HCT116 (cell line): ENCODE data around the gene ZBTB8B. TPM values are rescaled to one million over a fixed set of nuclear protein-coding genes. Genes with fewer than 3 reads are reported as not detected.

Experiments
- ATAC-seq: fragments of 200-7000 bp; cut with Tn5 transposase; 2 replicates; pipeline ENCODE4 v1.9.1; 2020; ENCODE audit warnings: mild to moderate bottlenecking, moderate library complexity
- BruUV-seq: library from RNA; stranded (reverse); fragments of 400-500 nt; replicated peaks from 2 replicates; lab custom pipeline; 2021; lab: Mats Ljungman, UMichigan
- CTCF ChIA-PET: fragments of 300-600 bp; sonication (Branson Sonifier 250); formaldehyde crosslinking; loops from one replicate; lab custom pipeline; 2021; ENCODE audit warnings: antibody characterized with exemption; lab: Charles Lee
- POLR2A ChIA-PET: fragments of 300-600, 350-600 bp; sonication (Branson Sonifier 250); formaldehyde crosslinking; loops from one replicate; lab custom pipeline; 2021; ENCODE audit warnings: antibody characterized with exemption; lab: Charles Lee
- RAD21 ChIA-PET, 2 experiments: fragments of 300-600 bp; sonication (Branson Sonifier 250); formaldehyde crosslinking; loops; one replicate each; lab custom pipeline; 2023; ENCODE audit warnings: low total read pairs in 2 of 2; ENCODE audit not compliant: uncharacterized antibody in 2 of 2, unreplicated experiment in 2 of 2, low non-redundant PET in 1 of 2; lab: Charles Lee
- DNase-seq: peaks from one replicate; pipeline ENCODE4 v3.0.0-alpha.2; 2010; ENCODE audit warnings: low read depth, low spot score
- H2AFZ ChIP-seq: fragments of 200-600 bp; shearing (Covaris generic), sonication (generic); 2 replicates; pipeline ENCODE4 v1.6.1; 2017; ENCODE audit warnings: low read depth, mixed run types, mixed read lengths, antibody characterized with exemption, low read length; ENCODE audit not compliant: poor library complexity, severe bottlenecking
- H3K27ac ChIP-seq: 2 replicates; pipeline ENCODE4 v1.5.1; 2012; ENCODE audit warnings: low read depth, low read length
- H3K27me3 ChIP-seq: fragments of 200-600 bp; sonication (generic); 2 replicates; pipeline ENCODE4 v1.6.1; 2016; ENCODE audit warnings: mixed run types, low read length, mixed read lengths; ENCODE audit not compliant: insufficient read depth
- H3K36me3 ChIP-seq, 2 experiments: fragments of 200-500 bp in 1 of 2; fragments of 200-600 bp in 1 of 2; sonication (Bioruptor generic) in 1 of 2; sonication (generic) in 1 of 2; 2 replicates each; pipeline versions ENCODE4 v1.5.1 to v1.6.1; 2014 to 2016; ENCODE audit warnings: low read length in 2 of 2, inconsistent platforms in 1 of 2, mixed read lengths in 1 of 2, mixed run types in 1 of 2; ENCODE audit not compliant: insufficient read depth in 2 of 2, control insufficient read depth in 1 of 2
- H3K4me1 ChIP-seq, 2 experiments: fragments of 200-600 bp in 1 of 2; sonication (generic) in 1 of 2; 2 replicates each; pipeline versions ENCODE4 v1.5.1 to v1.6.1; 2012 to 2017; ENCODE audit warnings: low read length in 2 of 2, inconsistent platforms in 1 of 2, mild to moderate bottlenecking in 1 of 2, mixed read lengths in 1 of 2, mixed run types in 1 of 2, moderate library complexity in 1 of 2; ENCODE audit not compliant: insufficient read depth in 2 of 2, control insufficient read depth in 1 of 2
- H3K4me2 ChIP-seq: fragments of 200-600 bp; sonication (generic); 2 replicates; pipeline ENCODE4 v1.6.1; 2017; ENCODE audit warnings: mixed run types, low read length, mixed read lengths
- H3K4me3 ChIP-seq, 2 experiments: fragments of 200-600 bp in 1 of 2; sonication (generic) in 1 of 2; replicated peaks in 1 of 2; 2 replicates each; pipeline ENCODE4 v1.5.1; 2011 to 2016; ENCODE audit warnings: low read length in 2 of 2, control low read depth in 1 of 2, low read depth in 1 of 2, mild to moderate bottlenecking in 1 of 2, mixed read lengths in 1 of 2, mixed run types in 1 of 2
- H3K79me2 ChIP-seq: fragments of 200-600 bp; sonication (generic); 2 replicates; pipeline ENCODE4 v1.6.1; 2017; ENCODE audit warnings: mild to moderate bottlenecking, mixed run types, low read length, moderate library complexity, mixed read lengths; ENCODE audit not compliant: insufficient read depth
- H3K9ac ChIP-seq: fragments of 200-600 bp; sonication (generic); 2 replicates; pipeline ENCODE4 v1.6.1; 2016; ENCODE audit warnings: low read length, mixed read lengths
- H3K9me2 ChIP-seq: fragments of 200-600 bp; sonication (generic), shearing (Covaris generic); 2 replicates; pipeline ENCODE4 v1.6.1; 2017; ENCODE audit warnings: mixed run types, mild to moderate bottlenecking, moderate library complexity; ENCODE audit not compliant: insufficient read depth
- H3K9me3 ChIP-seq, 2 experiments: fragments of 200-500 bp in 1 of 2; fragments of 200-600 bp in 1 of 2; sonication (Bioruptor generic) in 1 of 2; sonication (generic) in 1 of 2; 2 replicates each; pipeline ENCODE4 v1.6.1; 2014 to 2017; ENCODE audit warnings: low read length in 2 of 2, mixed read lengths in 2 of 2, inconsistent platforms in 1 of 2, low read depth in 1 of 2, mild to moderate bottlenecking in 1 of 2, mixed run types in 1 of 2, moderate library complexity in 1 of 2; ENCODE audit not compliant: control insufficient read depth in 1 of 2, insufficient read depth in 1 of 2
- H4K20me1 ChIP-seq: fragments of 200-600 bp; sonication (generic), shearing (Covaris generic); 2 replicates; pipeline ENCODE4 v1.6.1; 2017; ENCODE audit warnings: mixed run types, mild to moderate bottlenecking, moderate library complexity; ENCODE audit not compliant: insufficient read depth
- CBX3 ChIP-seq: IDR thresholded peaks from 2 replicates; pipeline ENCODE4 v1.6.1; 2012; ENCODE audit warnings: low read depth
- EZH2 ChIP-seq: fragments of 200-600 bp; sonication (generic); IDR thresholded peaks from 2 replicates; pipeline ENCODE4 v1.6.1; 2017; ENCODE audit warnings: antibody characterized with exemption, mixed run types
- EZH2phosphoT487 ChIP-seq: fragments of 200-600 bp; IDR thresholded peaks from 2 replicates; pipeline ENCODE4 v1.6.1; 2018; ENCODE audit warnings: antibody characterized with exemption, borderline replicate concordance
- MAX ChIP-seq: IDR thresholded peaks from 2 replicates; pipeline ENCODE4 v1.6.1; 2012
- POLR2A ChIP-seq: IDR thresholded peaks from 2 replicates; pipeline ENCODE4 v1.7.0; 2011; ENCODE audit warnings: borderline replicate concordance; ENCODE audit not compliant: insufficient read depth, insufficient read length; ENCODE audit errors: extremely low read depth
- RAD21 ChIP-seq: IDR thresholded peaks from 2 replicates; pipeline ENCODE4 v1.6.1; 2012; ENCODE audit warnings: low read depth, mild to moderate bottlenecking
- REST ChIP-seq: IDR thresholded peaks from 2 replicates; pipeline ENCODE4 v1.6.1; 2012; ENCODE audit warnings: low read depth
- SIN3A ChIP-seq: IDR thresholded peaks from 2 replicates; pipeline ENCODE4 v1.6.1; 2012; ENCODE audit warnings: low read depth
- ZBTB33 ChIP-seq: IDR thresholded peaks from 2 replicates; pipeline ENCODE4 v1.6.1; 2011; ENCODE audit warnings: mild to moderate bottlenecking, low read length, moderate library complexity; ENCODE audit not compliant: insufficient replicate concordance; ENCODE audit errors: extremely low read depth
- ZNF274 ChIP-seq: fragments of 200-500 bp; sonication (Bioruptor generic); IDR thresholded peaks from 2 replicates; pipeline ENCODE4 v1.6.1; 2014; ENCODE audit warnings: mild to moderate bottlenecking, low read depth, low read length, inconsistent platforms
- intact Hi-C: fragments of 100-400 bp; cut with micrococcal nuclease; formaldehyde crosslinking; loops from 2 replicates; pipeline ENCODE4 v1.10.0; 2022
- total RNA-seq: library from RNA; stranded (reverse); gene quantifications from one replicate; pipeline ENCODE4 v1.2.1, GENCODE V29; 2021; ENCODE audit not compliant: unreplicated experiment

Gene ZBTB8B
- total RNA-seq, 1 experiment from 2014 or later = 0.25 TPM

GRCh38 chr1:32485554-32486255 is 20.8 kb downstream of the ZBTB8B start:
- no peak overlapping the region for H3K9ac ChIP-seq
- TF ChIP-seq MAX = no peak
- TF ChIP-seq SIN3A = no peak
- no peak for TF ChIP-seq REST
- TF ChIP-seq CBX3 = no peak
- no peak for TF ChIP-seq RAD21
- TF ChIP-seq ZBTB33 = no peak
- TF ChIP-seq EZH2 = no peak
- TF ChIP-seq POLR2A = no peak
- no peak for TF ChIP-seq ZNF274
- no peak for TF ChIP-seq EZH2phosphoT487
- no peaks in the 10 kb centered on the region for H4K20me1 ChIP-seq
- no peaks in the 10 kb centered on the region for H3K36me3 ChIP-seq
- ChIA-PET CTCF (no interaction called here), RAD21 (no interaction called here), POLR2A (no interaction called here)
- no peak overlapping the region for H2AFZ ChIP-seq
- H3K79me2 ChIP-seq = no peaks in the 10 kb centered on the region
- no peak overlapping the region for H3K4me3 ChIP-seq
- peaks cover 0 to 4% of the 10 kb centered on the region in 2 experiments; a peak in 1 of 4 replicates for H3K4me1 ChIP-seq
- intact Hi-C loops = no loop called here
- no peak overlapping the region for H3K4me2 ChIP-seq
- no peaks in the 10 kb centered on the region for H3K27me3 ChIP-seq
- no TSS peak for BruUV-seq
- no peaks in the 10 kb centered on the region for H3K9me3 ChIP-seq
- no peaks in the 10 kb centered on the region for H3K9me2 ChIP-seq
- H3K27ac ChIP-seq = no peak overlapping the region
- DNase-seq (no peak), ATAC-seq (no peak)
